SK-N-SH treated with all-trans-retinoic acid at 6 μM for 48 hours (cell line): ENCODE data around the gene KLHDC8A.
A peak's percentile ranks its signal among the peaks of the same experiment; 100 is the strongest.

Source experiments
- ATAC-seq: fragments of 200-7000 bp; cut with Tn5 transposase; 3 replicates; pipeline ENCODE4 v1.9.1; 2020; ENCODE audit warnings: mild to moderate bottlenecking, moderate library complexity
- ARNTL ChIP-seq: fragments of 450-650 bp; formaldehyde crosslinking; IDR thresholded peaks from 2 replicates; pipeline ENCODE4 v1.5.0; 2020; ENCODE audit warnings: low read depth, mild to moderate bottlenecking, moderate library complexity, borderline replicate concordance
- CREB5 ChIP-seq: fragments of 250-450 bp; sonication (Bioruptor Pico); IDR thresholded peaks from 2 replicates; pipeline ENCODE4 v1.5.1; 2020; ENCODE audit warnings: low read depth, mild to moderate bottlenecking, moderate library complexity
- CSDC2 ChIP-seq: fragments of 250-450 bp; sonication (Bioruptor Pico); IDR thresholded peaks from 2 replicates; pipeline ENCODE4 v1.5.0; 2020; ENCODE audit warnings: mild to moderate bottlenecking, moderate library complexity
- CSRNP3 ChIP-seq: fragments of 250-450 bp; sonication (Bioruptor Pico); IDR thresholded peaks from 2 replicates; pipeline ENCODE4 v1.5.1; 2021; ENCODE audit warnings: mild to moderate bottlenecking, moderate library complexity
- ESRRG ChIP-seq: fragments of 250-450 bp; sonication (Bioruptor Pico); IDR thresholded peaks from 2 replicates; pipeline ENCODE4 v1.6.1; 2021; ENCODE audit warnings: mild to moderate bottlenecking
- GLIS3 ChIP-seq: fragments of 250-450 bp; sonication (Bioruptor Pico); IDR thresholded peaks from 2 replicates; pipeline ENCODE4 v1.5.0; 2020; ENCODE audit warnings: mild to moderate bottlenecking, moderate library complexity
- ISL1 ChIP-seq: fragments of 250-450 bp; sonication (Bioruptor Pico); IDR thresholded peaks from 2 replicates; pipeline ENCODE4 v2.1.2; 2022; ENCODE audit warnings: mild to moderate bottlenecking, moderate library complexity
- OSR1 ChIP-seq: fragments of 250-450 bp; sonication (Bioruptor Pico); IDR thresholded peaks from 2 replicates; pipeline ENCODE4 v1.8.0; 2022; ENCODE audit warnings: moderate library complexity, mild to moderate bottlenecking, inconsistent platforms
- PATZ1 ChIP-seq: fragments of 250-450 bp; sonication (Bioruptor Pico); IDR thresholded peaks from 2 replicates; pipeline ENCODE4 v1.8.0; 2020; ENCODE audit warnings: mild to moderate bottlenecking, moderate library complexity, borderline replicate concordance
- PPARA ChIP-seq: fragments of 250-450 bp; sonication (Bioruptor Pico); IDR thresholded peaks from 2 replicates; pipeline ENCODE4 v1.5.0; 2020; ENCODE audit warnings: mild to moderate bottlenecking, borderline replicate concordance
- RARB ChIP-seq: fragments of 250-450 bp; sonication (Bioruptor Pico); IDR thresholded peaks from 2 replicates; pipeline ENCODE4 v1.8.0; 2021; ENCODE audit warnings: mild to moderate bottlenecking, moderate library complexity
- SNAI2 ChIP-seq: fragments of 250-450 bp; sonication (Bioruptor Pico); IDR thresholded peaks from 2 replicates; pipeline ENCODE4 v1.5.0; 2020; ENCODE audit warnings: mild to moderate bottlenecking, moderate library complexity
- TCF4 ChIP-seq: fragments of 250-450 bp; sonication (Bioruptor Pico); IDR thresholded peaks from 2 replicates; pipeline ENCODE4 v1.8.0; 2021; ENCODE audit warnings: mild to moderate bottlenecking, moderate library complexity, borderline replicate concordance
- TOX ChIP-seq: fragments of 250-450 bp; sonication (Bioruptor Pico); IDR thresholded peaks from 2 replicates; pipeline ENCODE4 v1.8.0; 2021; ENCODE audit warnings: mild to moderate bottlenecking, moderate library complexity, borderline replicate concordance
- TSHZ2 ChIP-seq: fragments of 250-450 bp; sonication (Bioruptor Pico); IDR thresholded peaks from 2 replicates; pipeline ENCODE4 v1.5.0; 2020; ENCODE audit warnings: mild to moderate bottlenecking, moderate library complexity
- ZC3H10 ChIP-seq: fragments of 250-450 bp; sonication (Bioruptor Pico); IDR thresholded peaks from 2 replicates; pipeline ENCODE4 v1.5.1; 2021; ENCODE audit warnings: mild to moderate bottlenecking, moderate library complexity
- ZFP3 ChIP-seq: fragments of 250-450 bp; sonication (Bioruptor Pico); IDR thresholded peaks from 2 replicates; pipeline ENCODE4 v1.5.0; 2020; ENCODE audit warnings: mild to moderate bottlenecking, moderate library complexity
- ZFP30 ChIP-seq: fragments of 450-650 bp; formaldehyde crosslinking; IDR thresholded peaks from 2 replicates; pipeline ENCODE4 v1.5.0; 2022; ENCODE audit warnings: mild to moderate bottlenecking, moderate library complexity
- ZNF565 ChIP-seq: fragments of 450-650 bp; formaldehyde crosslinking; conservative IDR thresholded peaks from 2 replicates; pipeline ENCODE4 v1.5.0; 2020; ENCODE audit warnings: low read depth, mild to moderate bottlenecking, moderate library complexity
- ZNF70 ChIP-seq: fragments of 450-650 bp; formaldehyde crosslinking; IDR thresholded peaks from 2 replicates; pipeline ENCODE4 v1.5.0; 2020; ENCODE audit warnings: mild to moderate bottlenecking, moderate library complexity
- ZNF8 ChIP-seq: fragments of 450-650 bp; formaldehyde crosslinking; IDR thresholded peaks from 2 replicates; pipeline ENCODE4 v1.5.0; 2020; ENCODE audit warnings: mild to moderate bottlenecking, moderate library complexity

The KLHDC8A gene

GRCh38 chr1:205328476-205328875 lies 28.2 kb downstream of the KLHDC8A start:
- peak; percentile 8; the same call in 1 of the 3 replicates for ATAC-seq
- TF ChIP-seq TOX (no peak), ESRRG (CRISPR knock-in tag) (no peak), GLIS3 (CRISPR knock-in tag) (no peak), OSR1 (no peak), ZNF565 (no peak), TSHZ2 (CRISPR knock-in tag) (no peak), ISL1 (CRISPR knock-in tag) (no peak), RARB (CRISPR knock-in tag) (no peak), CSDC2 (no peak), SNAI2 (no peak), ZFP30 (CRISPR knock-in tag) (no peak), PPARA (CRISPR knock-in tag) (no peak), TCF4 (CRISPR knock-in tag) (no peak), ZC3H10 (CRISPR knock-in tag) (no peak), CREB5 (CRISPR knock-in tag) (no peak), PATZ1 (CRISPR knock-in tag) (no peak), ZFP3 (no peak), ZNF8 (no peak)

- TF ChIP-seq ZC3H10 (CRISPR knock-in tag) (no peak), CSDC2 (no peak), TOX (no peak), GLIS3 (CRISPR knock-in tag) (no peak)
- ATAC-seq, result no peak
Observed at GRCh38 chr1:205326812-205327466, 29.8 kb downstream of the KLHDC8A start.

- TF ChIP-seq ARNTL (CRISPR knock-in tag) (no peak), RARB (CRISPR knock-in tag) (no peak), TOX (no peak), ZC3H10 (CRISPR knock-in tag) (no peak), ISL1 (CRISPR knock-in tag) (no peak), ESRRG (CRISPR knock-in tag) (no peak), CSRNP3 (CRISPR knock-in tag) (no peak)
- peak; percentile 45 for ATAC-seq
Observed at GRCh38 chr1:205325334-205325884, 31.3 kb downstream of the KLHDC8A start.

- TF ChIP-seq TSHZ2 (CRISPR knock-in tag), result no peak
- no peak for TF ChIP-seq SNAI2
- no peak for TF ChIP-seq ZNF70
- no peak for TF ChIP-seq ARNTL (CRISPR knock-in tag)
- no peak for TF ChIP-seq GLIS3 (CRISPR knock-in tag)
- ATAC-seq, result no peak
Observed at GRCh38 chr1:205324781-205325180, 31.9 kb downstream of the KLHDC8A start.
